ENCODE results near the gene ELOB. TPM values are rescaled to one million over a fixed set of nuclear protein-coding genes. Genes with fewer than 3 reads are reported as not detected.

The ELOB gene
- total and polyA plus RNA-seq, 2 of the 8 experiments (the other 6 are each of a cell fraction or from before 2014, with no cell fraction given): 237 to 1,357 TPM

DNA sequence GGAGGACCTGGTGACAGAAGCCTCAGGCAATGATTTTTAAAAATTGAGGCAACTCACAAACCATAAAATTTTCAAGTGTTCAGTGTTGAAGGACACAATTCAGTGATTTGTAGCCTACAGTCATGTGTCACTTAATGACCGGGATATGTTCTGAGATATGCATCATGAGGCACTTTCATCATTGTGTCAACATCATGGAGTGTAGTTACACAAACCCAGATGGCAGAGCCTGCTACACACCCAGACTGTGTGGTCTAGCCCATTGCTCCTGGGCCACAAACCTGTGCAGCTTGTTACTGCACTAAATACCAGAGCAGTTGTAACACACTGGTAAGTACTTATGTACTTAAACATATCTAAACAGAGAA, 22.8 kb upstream of the ELOB start (continued):
- no peak for TF ChIP-seq CEBPB (IDR thresholded peaks at IDR 0.05; ENCODE audit: low read depth, low read length)
- TF ChIP-seq ZNF274 (IDR thresholded peaks at IDR 0.05; ENCODE audit: borderline replicate concordance, extremely low read depth, low read length): no peak
- TF ChIP-seq SIX5 (IDR thresholded peaks at IDR 0.05; ENCODE audit: low read depth, low read length): no peak
- no peak for TF ChIP-seq ASH2L (IDR thresholded peaks at IDR 0.05; ENCODE audit: low read length)
- TF ChIP-seq FOSL1 (IDR thresholded peaks at IDR 0.05; ENCODE audit: insufficient read depth, low read depth, low read length): no peak
- no peak for TF ChIP-seq YY1 (IDR thresholded peaks at IDR 0.05; ENCODE audit: low read depth, low read length)
